ENCODE measurements around the gene WDCP.

DNA sequence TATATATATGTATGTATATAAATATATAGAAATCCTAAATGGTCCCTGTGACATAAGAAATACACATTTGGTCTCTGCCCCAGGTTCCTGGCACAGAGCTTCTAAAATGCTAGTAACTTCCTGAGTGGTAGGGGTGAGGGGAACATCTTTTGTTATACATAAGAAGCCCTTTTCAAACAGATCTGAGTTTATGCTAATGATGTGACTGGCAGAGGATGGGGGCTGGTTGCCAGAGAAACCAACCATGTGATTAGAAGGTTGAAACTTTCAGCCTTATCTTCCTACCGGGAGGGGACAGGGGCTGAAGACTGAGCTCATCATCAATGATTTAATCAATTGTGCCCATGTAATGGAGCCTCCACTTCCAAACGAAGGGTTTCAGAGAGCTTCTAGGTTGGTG, 21.0 kb downstream of the WDCP start:
- TF ChIP-seq, protein P1, sequence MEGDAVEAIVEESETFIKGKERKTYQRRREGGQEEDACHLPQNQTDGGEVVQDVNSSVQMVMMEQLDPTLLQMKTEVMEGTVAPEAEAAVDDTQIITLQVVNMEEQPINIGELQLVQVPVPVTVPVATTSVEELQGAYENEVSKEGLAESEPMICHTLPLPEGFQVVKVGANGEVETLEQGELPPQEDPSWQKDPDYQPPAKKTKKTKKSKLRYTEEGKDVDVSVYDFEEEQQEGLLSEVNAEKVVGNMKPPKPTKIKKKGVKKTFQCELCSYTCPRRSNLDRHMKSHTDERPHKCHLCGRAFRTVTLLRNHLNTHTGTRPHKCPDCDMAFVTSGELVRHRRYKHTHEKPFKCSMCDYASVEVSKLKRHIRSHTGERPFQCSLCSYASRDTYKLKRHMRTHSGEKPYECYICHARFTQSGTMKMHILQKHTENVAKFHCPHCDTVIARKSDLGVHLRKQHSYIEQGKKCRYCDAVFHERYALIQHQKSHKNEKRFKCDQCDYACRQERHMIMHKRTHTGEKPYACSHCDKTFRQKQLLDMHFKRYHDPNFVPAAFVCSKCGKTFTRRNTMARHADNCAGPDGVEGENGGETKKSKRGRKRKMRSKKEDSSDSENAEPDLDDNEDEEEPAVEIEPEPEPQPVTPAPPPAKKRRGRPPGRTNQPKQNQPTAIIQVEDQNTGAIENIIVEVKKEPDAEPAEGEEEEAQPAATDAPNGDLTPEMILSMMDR (IDR thresholded peaks at IDR 0.05): no peak
- no peak for TF ChIP-seq POLR2A (IDR thresholded peaks at IDR 0.05)
- TF ChIP-seq POLR2AphosphoS5 (IDR thresholded peaks at IDR 0.05): no peak
- no peak for TF ChIP-seq EP300 (IDR thresholded peaks at IDR 0.05)
